HG02981 (cell line): ENCODE measurements around the gene IL1RN.
A peak's percentile ranks its signal among the peaks of the same experiment; 100 is the strongest.

ENCODE experiments used
- ATAC-seq: cut with Tn5 transposase; IDR thresholded peaks from one replicate; pipeline ENCODE4 v1.9.1; 2021; ENCODE audit warnings: mild to moderate bottlenecking, moderate library complexity; ENCODE audit not compliant: unreplicated experiment

The IL1RN gene

GRCh38 chr2:113127646-113128570 lies 510 bp downstream of the IL1RN start:
- no peak for ATAC-seq

- no peak for ATAC-seq
Measured at GRCh38 chr2:113129519-113130078, 2.2 kb downstream of the IL1RN start.

- ATAC-seq = no peak
Measured at GRCh38 chr2:113131352-113132185, 4.2 kb downstream of the IL1RN start.

GRCh38 chr2:113132414-113133021 lies 5.1 kb downstream of the IL1RN start:
- no peak for ATAC-seq

- no peak for ATAC-seq
Measured at GRCh38 chr2:113133704-113134598, 6.6 kb downstream of the IL1RN start.

- ATAC-seq = no peak
Measured at GRCh38 chr2:113134717-113135116, 7.3 kb downstream of the IL1RN start.

GRCh38 chr2:113135317-113135716 lies 7.9 kb downstream of the IL1RN start:
- ATAC-seq = no peak

GRCh38 chr2:113136828-113137775 lies 9.7 kb downstream of the IL1RN start:
- ATAC-seq = no peak

- no peak for ATAC-seq
Measured at GRCh38 chr2:113137827-113138226, 10.4 kb downstream of the IL1RN start.

- peak; percentile 63 for ATAC-seq
Measured at GRCh38 chr2:113138428-113139322, 11.3 kb downstream of the IL1RN start.

- ATAC-seq = no peak
Measured at GRCh38 chr2:113141451-113141850, 14.1 kb downstream of the IL1RN start.

GRCh38 chr2:113142290-113142689 lies 14.9 kb downstream of the IL1RN start:
- ATAC-seq = no peak

- ATAC-seq = no peak
Measured at GRCh38 chr2:113144259-113144658, 16.9 kb downstream of the IL1RN start.

GRCh38 chr2:113148606-113149552 lies 21.5 kb downstream of the IL1RN start:
- ATAC-seq = no peak

- ATAC-seq = no peak
Measured at GRCh38 chr2:113149553-113150257, 22.3 kb downstream of the IL1RN start.

- no peak for ATAC-seq
Measured at GRCh38 chr2:113150258-113150601, 22.8 kb downstream of the IL1RN start.
